ENCODE results near the gene PLSCR5. TPM values are rescaled to one million over a fixed set of nuclear protein-coding genes. Genes with fewer than 3 reads are reported as not detected.

PLSCR5 gene
- total RNA-seq, 1 experiment from 2014 or later: not detected

DNA sequence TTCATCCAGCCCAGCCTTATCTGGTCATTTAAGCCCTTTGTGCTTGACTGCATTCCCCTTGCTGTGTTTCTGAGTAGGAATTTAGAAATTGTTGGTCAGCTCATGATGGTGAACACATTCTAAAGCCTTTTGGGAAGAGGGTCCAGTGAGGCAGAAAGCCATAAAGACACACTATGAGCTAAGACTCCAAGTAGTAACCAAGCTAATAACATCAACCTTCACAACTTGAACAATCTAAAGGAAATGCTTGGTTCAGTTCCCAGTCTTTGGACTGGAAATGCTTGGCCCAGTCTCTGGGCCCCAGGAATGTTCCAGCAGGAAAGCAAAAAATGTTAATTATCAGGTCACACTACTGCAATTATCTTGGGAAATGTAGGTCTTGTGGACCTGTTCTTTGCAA lies 68.5 kb downstream of the PLSCR5 start:
- H3K4me2 ChIP-seq: no peak overlapping the region
- CTCF ChIA-PET: no interaction called here

More for the DNA sequence above, 68.5 kb downstream of the PLSCR5 start:
- no peak for DNase-seq
- H2AFZ ChIP-seq: no peak overlapping the region
- TF ChIP-seq, protein P1, sequence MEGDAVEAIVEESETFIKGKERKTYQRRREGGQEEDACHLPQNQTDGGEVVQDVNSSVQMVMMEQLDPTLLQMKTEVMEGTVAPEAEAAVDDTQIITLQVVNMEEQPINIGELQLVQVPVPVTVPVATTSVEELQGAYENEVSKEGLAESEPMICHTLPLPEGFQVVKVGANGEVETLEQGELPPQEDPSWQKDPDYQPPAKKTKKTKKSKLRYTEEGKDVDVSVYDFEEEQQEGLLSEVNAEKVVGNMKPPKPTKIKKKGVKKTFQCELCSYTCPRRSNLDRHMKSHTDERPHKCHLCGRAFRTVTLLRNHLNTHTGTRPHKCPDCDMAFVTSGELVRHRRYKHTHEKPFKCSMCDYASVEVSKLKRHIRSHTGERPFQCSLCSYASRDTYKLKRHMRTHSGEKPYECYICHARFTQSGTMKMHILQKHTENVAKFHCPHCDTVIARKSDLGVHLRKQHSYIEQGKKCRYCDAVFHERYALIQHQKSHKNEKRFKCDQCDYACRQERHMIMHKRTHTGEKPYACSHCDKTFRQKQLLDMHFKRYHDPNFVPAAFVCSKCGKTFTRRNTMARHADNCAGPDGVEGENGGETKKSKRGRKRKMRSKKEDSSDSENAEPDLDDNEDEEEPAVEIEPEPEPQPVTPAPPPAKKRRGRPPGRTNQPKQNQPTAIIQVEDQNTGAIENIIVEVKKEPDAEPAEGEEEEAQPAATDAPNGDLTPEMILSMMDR (conservative IDR thresholded peaks at IDR 0.05): no peak
- TF ChIP-seq EZH2 (IDR thresholded peaks at IDR 0.05; ENCODE audit: low read depth): no peak
- no peaks in the 10 kb centered on the region for H3F3A ChIP-seq (ENCODE audit: insufficient read depth, low read depth)
- H3K9me2 ChIP-seq (ENCODE audit: insufficient read depth): no peaks in the 10 kb centered on the region
- no peaks in the 10 kb centered on the region for H3K27me3 ChIP-seq (ENCODE audit: insufficient read depth, low read depth)
- 0 out of 2 replicates have a peak, but pooled peaks cover 6% of the 10 kb centered on the region for H3K4me1 ChIP-seq (replicated peaks; ENCODE audit: insufficient read depth)
- no TSS peak for BruUV-seq (replicated peaks)
- H3K4me3 ChIP-seq: no peak overlapping the region
- no peaks in the 10 kb centered on the region for H3K9me3 ChIP-seq (ENCODE audit: insufficient read depth, low read depth)
- H3K79me2 ChIP-seq (ENCODE audit: low read depth): peaks cover 24% of the 10 kb centered on the region
- intact Hi-C loops (cut with micrococcal nuclease; ENCODE audit: unreplicated experiment): no loop called here
- no peaks in the 10 kb centered on the region; the same call in 1 of the 2 replicates for H4K20me1 ChIP-seq (ENCODE audit: insufficient read depth)
- peaks cover 17% of the 10 kb centered on the region; the same call in 1 of the 2 replicates for H3K36me3 ChIP-seq (ENCODE audit: low read depth)
- H3K27ac ChIP-seq: no peak overlapping the region
- POLR2A ChIA-PET (ENCODE audit: unreplicated experiment): no interaction called here

Other genes starting within 250 kb of the PLSCR5 start
- gene PLSCR2, start 135.8 kb downstream of the PLSCR5 start, total RNA-seq (2021): not detected in 2 replicates
- 60.1 and 64.0 TPM in 2 replicates for gene PLSCR1, start 60.7 kb downstream of the PLSCR5 start, total RNA-seq (2021)